KOPT-K1 (cell line): ENCODE measurements around the gene NHERF1.

ENCODE experiments used
- H3K27ac ChIP-seq: fragments of 200-600 bp; sonication (generic); 2 replicates; pipeline ENCODE4 v1.5.1; 2016; ENCODE audit warnings: antibody characterized with exemption, mild to moderate bottlenecking, low read depth, low read length; ENCODE audit not compliant: poor library complexity, severe bottlenecking
- H3K36me3 ChIP-seq: fragments of 200-600 bp; sonication (generic); 2 replicates; pipeline ENCODE4 v1.5.1; 2017; ENCODE audit warnings: antibody characterized with exemption, mild to moderate bottlenecking, low read length, moderate library complexity; ENCODE audit not compliant: insufficient read depth
- H3K9me3 ChIP-seq: fragments of 200-600 bp; sonication (generic); 2 replicates; pipeline ENCODE4 v1.5.1; 2017; ENCODE audit warnings: antibody characterized with exemption, low read length, mild to moderate bottlenecking; ENCODE audit not compliant: insufficient read depth, poor library complexity, severe bottlenecking

Gene NHERF1

DNA sequence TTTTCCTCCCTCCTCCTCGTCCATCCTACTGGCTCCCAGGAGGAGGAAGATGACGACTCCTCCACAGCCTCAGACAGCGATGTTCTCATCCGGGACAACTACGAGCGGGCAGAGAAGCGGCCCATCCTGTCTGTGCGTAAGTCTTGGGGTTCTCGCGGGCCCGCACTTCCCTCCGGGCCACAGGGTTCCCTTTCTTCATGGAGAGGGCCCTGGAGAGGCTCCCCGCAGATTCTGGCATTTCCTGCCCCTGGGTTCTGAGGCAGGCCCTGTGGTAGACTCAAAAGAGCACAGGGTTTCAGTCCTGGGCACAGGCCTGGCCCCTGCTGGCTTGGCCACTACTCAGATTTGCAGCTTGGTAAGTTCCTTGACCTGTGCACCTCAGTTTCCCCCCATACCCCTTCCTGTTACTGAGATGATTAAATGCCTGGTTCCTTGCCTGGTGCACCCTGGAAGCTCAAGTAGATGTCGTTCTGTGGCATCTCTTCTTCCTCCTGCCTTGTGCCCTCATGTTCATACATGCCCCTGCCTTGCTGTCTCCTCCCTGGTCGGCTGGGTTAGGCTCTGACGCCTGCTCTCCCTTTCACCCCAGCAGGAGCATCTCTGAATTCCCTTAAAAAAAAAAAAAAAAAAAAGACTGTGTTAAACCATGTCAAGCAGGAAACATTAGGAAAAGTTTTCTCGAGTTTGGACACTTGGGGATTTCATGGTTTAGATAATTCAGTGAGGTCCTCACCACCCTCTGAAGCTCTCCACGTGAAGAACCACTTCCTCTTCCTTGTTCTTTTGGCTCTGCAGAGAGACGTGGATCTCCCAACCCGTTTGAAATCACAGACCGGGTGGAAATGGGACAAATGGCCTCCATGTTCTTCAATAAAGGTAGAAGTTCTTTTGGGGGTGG lies 42.0 kb downstream of the NHERF1 start:
- Histone ChIP-seq H3K27ac (peak overlapping the region; percentile 38), H3K9me3 (no peaks in the 10 kb centered on the region), H3K36me3 (peaks cover 77% of the 10 kb centered on the region)

DNA sequence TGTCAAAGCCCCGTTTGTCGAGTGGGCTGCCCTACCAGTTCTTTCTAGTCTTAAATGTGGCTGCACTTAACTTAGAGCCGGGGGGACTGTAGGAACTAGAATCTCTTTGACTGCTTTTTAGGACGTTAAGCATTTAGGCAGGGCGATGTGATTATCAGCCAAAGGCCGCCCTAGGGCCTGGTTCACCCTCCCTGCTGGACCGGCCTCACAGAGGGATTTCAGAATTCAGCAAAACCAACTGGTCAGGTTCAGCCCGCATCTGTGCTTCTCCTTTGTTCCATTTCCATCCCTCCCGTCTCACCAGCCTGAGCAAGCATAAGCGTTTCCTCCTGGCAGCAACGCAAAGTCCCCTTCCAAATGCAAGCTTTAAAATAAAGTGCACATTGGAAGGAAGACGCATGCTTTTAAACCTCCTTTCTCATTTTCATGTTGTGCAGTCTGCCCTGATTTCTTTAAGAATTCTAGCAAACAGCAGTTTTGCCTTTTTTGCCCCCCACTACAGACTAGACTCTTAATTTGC lies 44.2 kb downstream of the NHERF1 start:
- H3K36me3 ChIP-seq: peaks cover 81% of the 10 kb centered on the region
- no peaks in the 10 kb centered on the region for H3K9me3 ChIP-seq
- H3K27ac ChIP-seq: no peak overlapping the region

DNA sequence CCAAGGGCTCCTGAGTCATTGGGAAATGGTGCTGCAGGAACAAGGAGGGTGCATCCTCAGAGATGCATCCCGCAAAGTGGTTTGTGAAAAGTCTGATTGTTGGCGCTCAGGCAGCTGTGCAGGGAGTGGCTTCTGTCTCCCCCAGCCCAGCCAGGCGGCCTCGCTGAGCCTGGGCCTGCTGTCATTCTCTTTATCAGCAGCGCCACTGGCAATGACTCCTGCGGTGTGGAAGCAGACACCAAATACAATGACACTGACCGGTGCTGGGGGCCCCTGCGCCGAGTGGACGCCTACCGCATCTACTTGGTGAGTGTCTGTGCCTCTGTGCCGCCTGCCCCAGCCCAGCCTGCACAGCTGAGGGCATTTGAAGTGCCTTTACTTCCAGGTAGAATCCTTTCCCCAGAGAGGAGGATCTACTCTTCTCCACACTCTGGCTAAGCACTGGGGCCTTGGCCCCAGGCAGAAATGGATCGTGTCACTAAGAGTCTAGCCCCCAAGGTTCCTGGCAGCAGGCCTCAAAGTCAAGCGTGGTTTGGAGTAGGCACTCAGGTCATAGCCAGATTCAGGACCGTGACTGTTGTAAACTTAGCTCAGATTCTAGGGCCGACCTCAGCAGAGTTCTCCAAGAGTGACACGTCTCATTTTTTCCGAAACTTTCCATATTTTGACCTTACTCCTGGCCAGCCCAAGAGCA lies 47.0 kb downstream of the NHERF1 start:
- H3K9me3 ChIP-seq: no peaks in the 10 kb centered on the region
- H3K36me3 ChIP-seq: peaks cover 88% of the 10 kb centered on the region
- no peak overlapping the region for H3K27ac ChIP-seq

DNA sequence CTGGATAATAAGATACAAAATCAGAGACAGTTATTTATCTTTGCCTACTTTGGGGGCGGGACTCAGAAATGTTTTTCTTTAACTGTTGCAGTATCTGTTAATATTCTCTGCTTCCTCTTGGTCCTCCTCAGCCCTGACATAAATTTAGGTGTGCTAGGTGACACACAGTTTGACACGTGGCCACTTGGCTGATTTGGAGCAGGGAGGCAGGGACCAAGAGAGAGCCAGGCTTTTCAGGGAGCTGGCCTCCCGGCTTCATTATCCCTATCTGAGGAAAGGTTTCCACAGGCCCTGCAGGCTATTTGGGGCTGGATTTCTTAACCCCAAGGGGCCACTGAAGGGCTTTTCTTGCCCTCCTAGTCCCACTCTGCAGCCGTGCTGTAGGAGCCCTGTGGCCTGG lies 47.8 kb downstream of the NHERF1 start:
- Histone ChIP-seq H3K9me3 (no peaks in the 10 kb centered on the region), H3K36me3 (peaks cover 90% of the 10 kb centered on the region), H3K27ac (no peak overlapping the region)

DNA sequence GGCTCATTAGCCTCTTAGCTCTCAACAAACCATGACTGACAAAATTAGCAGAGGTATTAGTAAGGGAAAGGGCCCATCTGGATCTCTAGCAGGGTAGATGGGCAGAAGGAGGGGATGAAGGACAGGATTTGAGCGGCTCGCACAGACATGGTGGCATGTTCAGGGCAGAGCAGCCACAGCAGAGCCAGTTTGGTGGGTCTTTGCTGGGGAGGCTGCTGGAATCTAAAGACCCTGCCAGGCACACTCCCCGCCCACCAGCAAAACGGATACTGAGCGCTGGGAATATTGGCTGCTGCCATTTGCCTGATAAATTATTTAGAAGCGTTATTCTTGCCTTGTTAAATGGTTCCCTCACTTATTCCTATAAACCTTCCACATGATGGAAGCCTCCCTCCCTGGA lies 48.4 kb downstream of the NHERF1 start:
- no peaks in the 10 kb centered on the region for H3K9me3 ChIP-seq
- H3K36me3 ChIP-seq: peaks cover 91% of the 10 kb centered on the region
- H3K27ac ChIP-seq: no peak overlapping the region

DNA sequence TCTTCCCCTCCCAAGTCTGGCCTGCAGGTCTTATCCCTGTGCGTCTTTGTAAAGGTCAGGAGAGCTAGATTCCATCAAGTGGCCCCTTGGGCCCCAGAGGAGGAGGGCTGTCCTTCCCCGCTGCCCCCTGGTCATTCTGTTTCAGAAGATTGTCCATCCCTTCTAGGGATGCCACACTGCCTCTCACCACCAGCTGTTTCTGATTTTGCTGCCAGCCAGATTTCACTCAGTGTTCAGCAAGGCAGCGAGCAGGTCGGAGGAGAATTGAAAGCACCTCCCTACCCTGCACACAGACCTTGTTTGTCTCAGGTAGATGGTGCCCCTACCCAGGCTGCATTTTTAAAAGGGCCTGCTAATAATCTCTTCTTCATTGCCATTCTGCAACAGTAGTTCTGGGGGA lies 49.4 kb downstream of the NHERF1 start:
- Histone ChIP-seq H3K9me3 (no peaks in the 10 kb centered on the region), H3K27ac (no peak overlapping the region), H3K36me3 (peaks cover 94% of the 10 kb centered on the region)

DNA sequence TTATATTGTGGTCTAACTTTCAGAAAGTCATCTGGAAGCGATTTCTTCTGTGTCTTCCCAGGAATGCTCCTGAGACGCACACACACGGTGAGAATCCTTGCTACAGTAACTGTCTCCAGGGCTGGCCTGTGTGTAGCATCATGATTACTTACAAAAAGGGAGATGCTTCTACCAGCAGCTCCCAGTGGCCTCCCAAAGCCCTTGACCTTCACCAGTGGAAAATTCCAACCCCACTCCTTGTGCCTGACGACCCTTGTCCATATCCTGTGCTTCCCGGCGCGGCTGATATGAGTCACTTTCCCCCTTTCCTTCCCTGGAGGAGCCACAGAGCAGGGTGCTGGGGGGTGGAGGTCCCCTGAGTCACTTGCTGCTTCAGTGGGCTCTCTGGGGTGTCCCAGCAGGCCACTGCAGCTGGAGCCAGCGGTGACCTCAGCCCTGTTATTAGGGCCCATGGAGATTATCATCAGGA lies 49.8 kb downstream of the NHERF1 start:
- H3K27ac ChIP-seq: no peak overlapping the region
- H3K36me3 ChIP-seq: peaks cover 93% of the 10 kb centered on the region
- H3K9me3 ChIP-seq: no peaks in the 10 kb centered on the region

DNA sequence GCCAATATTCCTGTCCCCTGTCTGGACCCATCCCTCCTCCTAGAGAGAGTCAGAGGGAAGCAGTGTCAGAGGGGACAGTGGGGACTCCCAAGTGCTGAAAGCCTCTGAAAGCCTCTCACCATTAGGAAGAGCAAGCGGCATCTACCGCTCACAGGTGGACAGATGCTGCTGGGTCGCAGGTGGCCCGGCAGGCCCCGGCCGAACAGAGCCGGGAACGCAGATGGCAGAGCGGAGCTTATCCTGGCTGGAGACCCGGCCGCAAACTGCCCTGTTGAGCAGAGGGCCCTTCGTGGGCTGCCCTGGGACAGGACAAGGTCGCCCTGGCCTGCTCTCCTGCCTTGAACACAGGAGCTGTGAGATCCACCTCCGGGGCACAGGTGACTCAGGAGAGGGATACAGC lies 50.7 kb downstream of the NHERF1 start:
- Histone ChIP-seq H3K36me3 (peaks cover 92% of the 10 kb centered on the region), H3K9me3 (no peaks in the 10 kb centered on the region), H3K27ac (no peak overlapping the region)

DNA sequence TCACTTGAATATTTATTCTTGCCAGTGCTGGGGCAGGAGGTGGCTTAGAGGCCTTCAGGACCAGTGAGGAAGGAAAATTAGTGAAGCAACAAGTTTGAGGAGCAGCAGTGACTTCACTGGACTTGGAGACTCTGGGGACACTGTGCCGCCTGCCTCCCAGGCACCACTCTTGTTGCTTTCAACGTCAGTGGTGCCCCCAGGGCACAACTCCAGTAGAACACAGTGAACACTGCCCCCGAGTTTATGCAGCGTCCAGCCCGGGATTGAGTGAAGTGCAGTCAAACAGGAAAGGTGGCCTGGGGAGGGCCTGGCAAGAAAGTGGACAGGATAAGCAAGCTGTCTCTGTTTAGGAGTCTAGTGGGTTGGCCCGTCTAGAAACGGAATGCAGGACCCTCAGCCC lies 52.1 kb downstream of the NHERF1 start:
- H3K27ac ChIP-seq: no peak overlapping the region
- H3K9me3 ChIP-seq: no peaks in the 10 kb centered on the region
- peaks cover 81% of the 10 kb centered on the region for H3K36me3 ChIP-seq

DNA sequence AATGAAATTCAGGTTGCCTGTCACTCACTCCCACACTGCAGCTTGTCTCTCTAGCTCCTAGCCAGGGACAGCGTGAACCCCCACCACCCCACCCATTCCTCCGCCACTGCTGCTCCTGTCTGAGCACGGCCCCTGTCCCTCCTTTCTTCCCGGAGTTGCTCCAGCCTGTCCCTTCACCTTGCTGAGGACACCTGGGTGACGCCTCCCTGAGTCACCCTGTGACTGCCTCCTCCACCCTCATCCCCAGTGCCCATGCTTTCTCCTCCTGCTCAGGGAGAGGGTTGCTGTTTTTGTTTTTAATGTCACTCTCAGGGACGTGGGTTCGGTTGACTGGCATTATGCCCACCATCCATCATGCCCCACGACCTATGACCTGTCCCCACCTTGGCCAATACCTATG lies 53.5 kb downstream of the NHERF1 start:
- Histone ChIP-seq H3K36me3 (peaks cover 69% of the 10 kb centered on the region), H3K27ac (no peak overlapping the region), H3K9me3 (no peaks in the 10 kb centered on the region)

DNA sequence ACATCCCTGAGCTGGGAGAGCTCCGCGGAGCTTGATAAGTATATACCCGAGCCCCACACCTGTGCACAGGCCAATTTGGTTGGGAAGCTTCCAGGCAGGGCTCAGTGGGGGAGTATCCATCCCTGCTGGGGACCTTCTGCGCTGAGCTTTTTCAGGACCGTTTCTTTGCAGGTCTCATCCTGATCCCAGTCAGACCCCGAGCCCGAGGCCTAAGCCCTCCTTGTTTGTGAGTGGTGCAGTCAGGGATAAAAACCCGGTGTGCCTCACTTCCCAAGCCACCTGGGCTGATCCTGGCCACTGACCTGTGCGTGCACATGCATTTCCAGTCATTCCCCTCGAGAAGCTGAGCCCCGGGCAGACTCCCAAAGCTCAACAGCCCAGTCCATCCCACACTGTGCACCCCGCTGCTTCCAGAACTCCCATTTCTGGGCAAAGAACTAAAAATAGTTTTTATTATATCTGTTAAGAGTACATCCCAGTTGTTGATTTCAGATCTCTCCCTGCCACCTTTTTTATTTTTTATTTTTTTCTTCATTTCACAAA lies 55.0 kb downstream of the NHERF1 start:
- Histone ChIP-seq H3K27ac (no peak overlapping the region), H3K9me3 (no peaks in the 10 kb centered on the region), H3K36me3 (peaks cover 64% of the 10 kb centered on the region)

DNA sequence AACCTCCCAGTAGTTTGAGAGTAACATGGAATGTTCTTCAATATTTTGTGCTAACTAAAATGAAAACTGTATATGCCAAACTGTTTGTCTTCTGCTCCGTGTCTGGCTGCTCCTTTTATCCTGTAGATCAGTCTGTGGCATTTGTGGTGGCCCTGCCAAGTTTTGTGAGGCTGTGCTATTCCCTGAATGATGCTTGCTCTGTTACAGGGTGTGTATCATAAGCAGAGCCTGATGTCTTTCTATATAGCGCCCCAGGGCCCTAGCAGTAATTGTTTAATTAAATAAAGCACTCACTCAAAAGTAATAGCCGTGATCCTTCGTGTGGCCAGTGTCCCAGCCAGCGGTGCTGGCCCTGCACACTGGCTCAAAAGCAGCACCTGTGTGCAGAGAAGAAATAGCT lies 55.5 kb downstream of the NHERF1 start:
- Histone ChIP-seq H3K36me3 (peaks cover 59% of the 10 kb centered on the region), H3K27ac (no peak overlapping the region), H3K9me3 (no peaks in the 10 kb centered on the region)

DNA sequence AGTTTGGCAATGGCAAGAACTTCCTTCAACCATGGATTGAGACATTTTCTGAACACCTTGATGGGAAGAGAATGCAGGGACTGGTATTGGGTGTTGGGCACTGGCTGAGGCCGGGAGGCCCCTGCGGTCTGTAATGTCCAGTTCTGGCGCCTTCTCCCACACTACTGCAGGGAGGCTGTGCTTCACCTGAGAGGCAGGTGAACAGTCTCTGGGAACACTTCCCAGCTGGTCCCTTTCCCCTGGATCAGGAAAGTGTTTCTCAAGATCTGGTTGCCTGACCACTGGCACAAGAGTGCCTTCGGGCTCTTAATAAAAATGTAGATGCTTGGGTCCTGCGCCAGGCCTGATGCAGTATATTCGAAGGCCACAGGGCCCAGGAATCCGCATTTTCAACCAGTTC lies 56.3 kb downstream of the NHERF1 start:
- Histone ChIP-seq H3K9me3 (no peaks in the 10 kb centered on the region), H3K27ac (no peak overlapping the region), H3K36me3 (peaks cover 52% of the 10 kb centered on the region)

DNA sequence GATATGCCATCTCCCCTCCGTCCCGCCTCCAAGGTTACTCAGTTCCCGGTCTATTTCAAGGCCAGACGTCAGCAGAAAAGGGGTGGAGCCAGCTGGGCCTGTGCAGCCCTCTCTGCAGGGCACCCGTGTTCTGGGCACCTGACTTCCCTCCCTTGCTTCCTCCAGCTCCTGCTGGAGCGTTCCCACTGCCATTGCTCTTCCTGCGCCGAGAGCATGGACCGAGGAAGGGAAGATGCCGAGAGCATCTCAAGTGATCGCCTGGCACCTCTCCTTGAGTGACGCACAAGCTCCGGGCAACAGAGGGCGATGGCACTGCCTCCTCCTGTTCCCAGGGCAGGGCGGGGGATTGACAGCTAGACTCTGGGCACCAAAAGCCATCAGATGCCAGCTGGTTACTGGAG lies 57.2 kb downstream of the NHERF1 start:
- Histone ChIP-seq H3K27ac (no peak overlapping the region), H3K9me3 (no peaks in the 10 kb centered on the region), H3K36me3 (peaks cover 51% of the 10 kb centered on the region)

DNA sequence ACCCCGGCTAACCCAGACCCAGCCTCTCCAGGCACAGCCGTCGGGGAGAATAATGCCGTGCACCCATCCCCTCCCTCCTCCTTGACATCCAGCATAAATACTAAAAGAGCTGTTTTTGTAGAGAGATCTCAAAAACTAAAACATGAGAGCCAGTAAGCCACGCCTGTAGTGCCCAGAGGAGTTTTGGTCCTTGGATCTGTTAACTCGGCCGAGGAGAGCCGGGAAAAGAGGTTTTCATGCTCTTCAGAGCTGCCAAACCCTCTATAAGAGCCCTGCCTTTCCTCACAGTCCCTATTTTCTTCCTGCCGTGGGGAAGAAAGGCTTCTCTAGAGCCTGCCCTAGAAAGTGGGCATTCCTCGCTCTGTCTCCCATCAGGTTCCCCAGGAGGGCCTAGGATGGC lies 57.9 kb downstream of the NHERF1 start:
- H3K36me3 ChIP-seq: peaks cover 50% of the 10 kb centered on the region
- H3K9me3 ChIP-seq: no peaks in the 10 kb centered on the region
- no peak overlapping the region for H3K27ac ChIP-seq
